HG03520 (cell line): ENCODE results near the gene WDR93.

Source experiments
- ATAC-seq: cut with Tn5 transposase; IDR thresholded peaks from one replicate; pipeline ENCODE4 v1.9.1; 2021; ENCODE audit warnings: mild to moderate bottlenecking, moderate library complexity; ENCODE audit not compliant: unreplicated experiment

WDR93 gene

DNA sequence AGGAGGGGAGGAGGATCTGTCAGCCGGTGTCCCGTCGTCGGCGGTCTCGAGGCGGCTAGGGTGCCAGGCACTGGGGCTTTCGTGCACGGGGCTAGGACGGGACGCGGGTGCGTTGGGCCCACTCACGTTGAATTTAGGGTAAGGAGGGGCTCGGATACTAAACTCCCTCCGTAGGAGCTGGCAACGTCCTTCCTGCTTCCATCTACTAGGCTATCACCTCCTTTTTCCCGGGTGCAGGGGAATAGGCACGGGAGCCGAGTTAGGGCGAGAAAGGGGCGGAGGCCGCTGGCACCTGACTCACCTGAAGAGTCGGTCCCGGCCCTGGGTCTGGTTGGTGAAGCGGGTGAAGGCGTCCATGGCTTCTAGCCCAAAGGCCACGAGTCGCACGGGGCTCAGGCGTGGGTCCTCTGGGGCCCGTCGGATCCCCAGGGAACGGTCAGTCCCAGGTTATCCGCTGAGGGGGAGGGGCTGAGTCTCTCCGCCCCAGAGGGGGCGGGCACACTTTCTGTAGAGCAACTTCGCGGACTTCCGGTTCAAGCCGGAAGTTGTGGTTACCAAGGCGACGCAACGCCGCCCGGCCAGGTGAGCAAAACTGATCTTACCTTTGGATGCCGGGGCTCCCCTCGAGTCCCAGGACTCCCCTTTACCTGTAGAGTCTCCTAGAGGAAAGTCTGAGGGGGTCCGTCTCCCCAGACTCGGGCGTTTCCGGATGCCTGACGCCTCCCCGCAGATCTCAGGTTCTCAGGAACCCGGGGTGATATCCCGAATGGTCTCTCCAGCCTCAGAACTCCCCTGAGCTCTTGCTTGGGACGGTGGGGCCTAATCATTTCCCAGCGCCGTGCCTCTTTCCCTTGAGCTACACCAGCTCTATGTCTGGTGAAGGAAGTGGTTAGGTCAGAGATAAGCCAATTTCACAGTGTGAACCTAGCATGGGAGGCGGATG lies at the start of gene WDR93, which contains the start of gene PEX11A:
WDR93 (plus strand) TSS at position 536 of the 943 bp plus-strand sequence. CDS start 10,936 bp downstream, outside the sequence.
PEX11A (minus strand) TSS at position 479 of the 943 bp plus-strand sequence; CDS start at position 357, 122 bp downstream.
- ATAC-seq = peak; percentile 82

DNA sequence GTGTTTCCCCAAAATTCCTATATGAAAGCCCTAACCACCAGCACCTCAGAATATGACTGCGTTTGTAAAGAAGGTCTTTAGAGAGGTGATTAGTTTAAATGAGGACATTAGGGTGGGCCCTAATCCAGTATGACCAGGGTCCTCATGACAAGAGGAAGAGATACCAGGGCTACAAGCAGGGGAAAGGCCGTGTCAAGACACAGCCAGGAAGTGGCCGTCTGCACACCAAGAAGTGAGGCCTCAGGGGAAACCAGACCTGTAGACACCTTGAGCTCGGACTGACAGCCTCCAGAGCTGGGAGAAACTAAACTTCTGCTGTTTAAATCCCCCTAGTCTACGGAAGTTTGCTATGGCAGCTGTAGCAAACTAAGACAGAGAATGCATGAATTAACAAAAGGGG lies 49.6 kb upstream of the WDR93 start:
- no peak for ATAC-seq

DNA sequence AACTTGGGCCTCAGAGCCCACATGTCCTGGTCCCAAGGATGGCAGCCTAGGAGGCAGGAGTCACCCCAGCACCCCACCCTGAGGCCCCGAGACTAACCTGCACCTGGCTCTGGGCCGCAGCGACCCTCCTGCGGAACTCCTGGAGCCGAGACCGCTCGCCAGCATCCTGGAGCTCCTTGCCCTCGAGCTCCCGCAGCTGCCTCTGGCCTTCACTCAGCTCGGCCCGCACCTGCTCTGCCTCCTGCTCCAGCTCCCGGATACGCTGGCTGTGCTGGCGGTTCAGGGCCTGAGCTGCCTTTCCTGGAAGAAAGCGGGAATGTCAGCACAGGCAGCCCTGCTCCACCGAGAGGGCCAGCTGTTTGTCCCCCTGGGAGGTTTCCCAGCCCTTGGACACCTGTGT lies 48.5 kb upstream of the WDR93 start:
- no peak for ATAC-seq

DNA sequence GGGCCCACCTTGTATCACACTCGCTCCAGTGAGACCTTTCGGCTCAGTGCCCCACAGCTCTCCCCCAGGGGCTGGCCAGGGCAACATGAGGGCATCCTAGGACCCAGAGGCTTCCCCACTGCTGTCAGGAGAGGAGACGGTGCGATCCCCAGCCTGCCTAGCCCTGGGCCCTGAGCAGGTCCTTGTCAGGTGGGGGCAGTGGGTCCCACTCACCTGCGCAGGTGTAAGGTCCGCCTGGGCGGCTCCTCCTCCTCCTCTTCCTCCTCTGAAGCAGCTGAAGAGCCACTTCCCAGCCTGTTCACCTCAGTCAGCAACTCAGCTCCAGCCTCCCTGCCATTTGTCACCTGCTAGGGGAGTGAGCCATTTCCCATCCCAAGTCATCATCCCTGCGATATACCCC lies 44.9 kb upstream of the WDR93 start:
- ATAC-seq = no peak

DNA sequence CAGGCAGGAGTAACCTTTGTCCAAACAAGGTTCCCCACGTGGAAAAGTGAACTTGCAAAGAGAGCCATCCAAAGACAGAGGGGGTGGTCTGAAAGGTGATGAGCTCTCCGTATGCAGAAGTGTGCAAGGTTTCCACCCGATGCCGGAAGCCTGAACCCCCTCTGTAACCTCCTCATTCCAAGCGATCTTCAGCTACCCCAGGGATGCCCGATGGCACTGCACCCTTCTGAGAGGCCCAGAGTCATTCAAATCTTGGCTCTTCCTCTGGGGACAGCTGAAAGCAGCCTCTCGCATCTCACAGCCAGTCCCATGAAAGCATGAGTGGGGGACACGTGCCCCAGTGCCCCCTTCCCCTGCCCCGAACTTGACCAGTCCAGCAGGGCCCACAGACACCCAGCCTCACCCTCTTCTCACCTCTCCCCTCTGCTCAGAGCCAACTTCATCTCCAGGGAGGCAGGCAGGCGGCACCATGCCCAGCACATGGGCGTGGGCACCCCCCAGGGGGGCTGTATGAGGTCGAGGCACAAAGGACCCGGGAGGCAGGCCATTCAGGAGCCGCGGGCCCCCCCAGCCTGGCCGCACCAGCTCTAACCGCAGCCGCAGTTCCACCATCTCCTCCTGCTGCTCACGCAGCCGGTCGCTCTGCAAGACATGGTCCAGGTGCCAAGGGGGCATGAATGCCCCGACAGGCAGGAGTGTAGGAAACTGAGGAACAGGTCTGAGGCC lies 44.0 kb upstream of the WDR93 start:
- ATAC-seq = no peak

DNA sequence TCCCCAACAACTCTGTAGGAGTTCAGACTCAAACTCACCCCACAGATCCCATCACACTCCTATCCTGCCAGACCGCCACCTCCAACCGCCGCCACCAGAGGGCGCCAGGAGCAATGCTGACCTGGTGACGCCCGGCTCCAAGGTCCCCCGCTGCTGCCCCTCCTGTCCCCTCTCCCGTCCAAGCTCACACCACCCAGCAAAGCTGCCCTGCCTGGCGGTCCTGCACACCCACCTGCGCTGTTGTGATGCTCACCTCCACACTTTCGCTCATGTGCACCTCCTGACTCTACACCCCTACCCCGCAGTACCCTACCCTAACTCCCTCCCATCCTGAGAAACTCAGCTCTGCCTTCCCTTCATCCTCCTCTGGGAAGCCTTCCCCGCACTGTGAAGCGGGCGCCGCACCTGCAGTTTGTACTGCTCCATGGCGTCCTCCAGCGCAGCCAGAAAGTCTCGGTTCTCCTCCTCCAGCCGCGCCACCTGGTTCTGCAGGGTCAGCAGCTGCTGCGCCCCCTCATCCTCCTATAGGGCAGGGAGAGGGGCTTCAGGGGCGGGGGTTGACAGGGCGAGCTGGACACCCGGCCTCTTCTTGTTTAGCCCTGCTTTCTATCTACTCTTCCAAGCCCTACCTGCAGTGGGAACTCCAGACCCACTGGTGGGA lies 43.3 kb upstream of the WDR93 start:
- no peak for ATAC-seq

DNA sequence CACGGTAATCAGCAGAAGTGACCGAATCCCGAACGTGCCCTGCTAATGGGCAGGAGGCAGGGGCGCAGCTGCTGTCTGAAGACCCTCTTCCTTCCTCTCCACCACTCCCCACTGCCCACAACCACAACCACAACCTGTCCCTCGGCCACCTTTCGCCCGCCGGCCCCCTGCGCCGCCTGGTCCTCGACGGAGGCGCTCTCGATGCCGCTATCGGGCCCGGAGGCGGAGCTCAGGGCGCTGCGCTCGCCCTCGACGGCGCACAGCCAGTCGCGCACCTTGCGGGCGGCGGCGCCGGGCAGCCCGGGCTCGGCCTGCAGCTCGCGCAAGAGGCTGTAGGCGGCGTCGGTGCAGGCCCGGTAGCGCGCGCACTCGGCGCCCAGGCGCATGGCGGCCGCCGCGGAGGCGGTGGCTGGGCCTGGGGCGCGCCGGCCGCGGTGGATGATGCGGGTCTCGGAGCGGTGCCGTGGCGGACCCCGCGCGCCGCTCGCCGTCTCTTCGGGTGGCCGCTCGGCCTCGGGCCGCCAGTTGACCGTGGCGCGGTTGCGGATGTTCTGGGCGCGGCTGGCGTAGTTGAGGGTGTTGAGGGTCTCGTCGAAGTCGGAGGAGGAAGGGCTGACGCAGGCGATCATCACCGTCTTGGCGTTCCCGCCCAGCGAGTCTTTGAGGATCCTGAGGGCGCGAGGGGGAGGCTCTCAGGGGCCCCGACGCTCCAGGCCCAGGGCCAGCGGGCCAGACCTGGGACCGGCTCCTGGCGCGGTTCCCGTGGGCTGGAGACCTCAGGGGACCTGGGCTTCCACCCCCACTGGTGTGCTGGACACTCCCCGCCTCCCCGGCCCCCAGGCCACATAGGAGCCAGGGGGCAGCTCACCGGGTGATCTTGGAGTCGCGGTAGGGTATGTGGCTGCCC lies 42.3 kb upstream of the WDR93 start:
- ATAC-seq = no peak

DNA sequence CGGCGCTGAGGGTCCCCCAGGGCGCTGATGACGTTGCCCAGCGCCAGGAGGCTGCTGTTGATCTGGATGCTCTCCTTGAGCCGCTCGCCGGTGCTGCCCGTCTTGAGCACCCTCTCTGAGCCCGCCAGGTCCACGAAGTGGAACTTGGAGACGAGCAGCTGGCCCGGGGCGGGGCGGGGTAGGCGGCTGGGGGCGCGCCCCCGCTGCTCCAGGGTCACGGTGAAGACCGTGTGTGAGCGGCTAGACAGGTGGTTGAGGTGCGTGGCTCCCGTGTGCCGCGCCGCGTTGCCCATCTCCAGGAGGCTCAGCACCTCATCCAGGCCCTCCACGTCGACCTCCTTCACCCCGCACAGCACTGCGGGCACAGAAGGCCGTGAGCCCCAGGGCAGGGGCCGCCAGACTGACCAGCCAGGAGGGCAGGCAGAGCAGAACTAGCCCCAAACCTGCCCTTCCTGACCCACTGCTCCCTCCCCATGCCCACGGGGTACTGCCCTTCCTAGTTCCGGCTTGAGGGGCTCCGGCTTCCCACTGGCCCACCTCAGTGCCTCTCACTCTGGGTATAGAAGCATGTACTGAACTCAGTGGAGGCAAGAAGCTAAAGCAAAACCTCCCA lies 41.5 kb upstream of the WDR93 start:
- no peak for ATAC-seq

DNA sequence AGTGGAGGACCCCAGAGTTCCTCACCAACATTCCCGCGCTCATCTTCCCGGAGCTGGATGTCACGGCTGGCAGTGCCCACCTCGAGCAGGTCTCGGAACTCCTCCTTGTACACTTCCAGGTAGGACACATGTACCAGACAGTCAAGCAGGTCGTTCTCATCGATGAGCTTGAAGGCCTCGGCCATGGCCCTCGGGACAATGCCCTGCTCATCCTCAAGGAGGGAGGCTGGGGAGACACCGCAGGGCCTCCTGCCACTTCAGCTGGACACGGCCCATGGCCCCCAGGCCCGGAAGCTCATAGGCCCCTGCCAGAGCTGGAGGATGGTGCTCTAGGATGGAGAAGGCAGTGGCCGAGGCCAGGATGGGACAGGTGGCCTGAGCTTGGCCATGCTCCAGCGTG lies 40.9 kb upstream of the WDR93 start:
- no peak for ATAC-seq

DNA sequence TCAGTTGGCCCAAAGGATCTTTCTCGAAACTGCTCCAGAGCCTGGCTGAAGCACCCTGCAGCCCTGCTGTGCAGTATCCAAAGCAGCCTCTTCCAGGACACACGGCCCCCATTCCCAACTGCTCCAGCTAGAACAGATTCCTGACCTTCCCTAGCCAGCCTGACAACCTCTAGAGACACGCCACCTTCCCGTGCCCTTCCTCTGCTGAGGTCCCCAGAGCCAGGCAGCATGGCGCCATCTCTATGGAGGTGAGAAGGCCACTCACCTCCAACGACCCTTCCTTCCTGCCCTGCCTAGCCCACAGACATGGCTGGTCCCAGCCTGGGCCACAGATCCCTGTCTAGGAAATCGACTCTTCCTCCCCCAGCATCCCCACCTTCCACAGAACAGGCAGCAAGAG lies 38.5 kb upstream of the WDR93 start:
- no peak for ATAC-seq

DNA sequence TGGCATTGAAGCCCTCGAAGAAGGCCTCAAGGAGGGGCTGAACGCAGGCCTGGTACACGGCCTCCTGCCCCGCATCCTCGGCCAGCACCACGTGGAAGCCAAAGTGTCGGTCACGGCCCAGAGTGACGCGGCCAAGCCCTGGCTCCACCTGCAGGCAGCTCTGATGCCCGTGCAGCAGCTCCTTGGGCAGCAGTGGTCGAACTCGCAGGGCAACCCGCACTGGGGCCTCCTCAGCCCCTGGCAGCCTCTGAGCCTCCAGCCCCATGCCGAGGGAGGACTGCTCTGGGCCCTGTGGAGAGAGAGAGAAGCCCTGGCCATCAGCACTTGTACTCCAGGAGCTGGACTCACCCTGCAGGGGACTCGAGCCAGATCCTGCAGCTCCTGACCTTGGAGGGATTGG lies 37.9 kb upstream of the WDR93 start:
- ATAC-seq = no peak

DNA sequence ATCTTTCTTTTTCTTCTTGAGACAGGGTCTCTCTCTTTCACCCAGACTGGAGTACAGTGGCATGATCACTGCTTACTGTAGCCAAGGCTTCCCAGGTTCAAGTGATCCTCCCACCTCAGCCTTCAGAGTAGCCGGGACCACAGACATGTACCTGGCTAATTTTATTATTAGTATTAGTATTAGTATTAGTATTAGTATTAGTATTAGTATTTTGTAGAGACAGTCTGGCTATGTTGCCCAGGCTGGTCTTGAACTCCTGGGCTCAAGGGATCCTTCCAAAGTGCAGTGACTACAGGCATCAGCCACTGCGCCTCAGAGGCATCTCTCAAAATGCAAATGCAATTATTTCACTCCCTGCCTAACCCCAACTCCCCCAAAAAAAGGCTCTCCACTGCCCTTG lies 37.0 kb upstream of the WDR93 start:
- ATAC-seq = no peak

DNA sequence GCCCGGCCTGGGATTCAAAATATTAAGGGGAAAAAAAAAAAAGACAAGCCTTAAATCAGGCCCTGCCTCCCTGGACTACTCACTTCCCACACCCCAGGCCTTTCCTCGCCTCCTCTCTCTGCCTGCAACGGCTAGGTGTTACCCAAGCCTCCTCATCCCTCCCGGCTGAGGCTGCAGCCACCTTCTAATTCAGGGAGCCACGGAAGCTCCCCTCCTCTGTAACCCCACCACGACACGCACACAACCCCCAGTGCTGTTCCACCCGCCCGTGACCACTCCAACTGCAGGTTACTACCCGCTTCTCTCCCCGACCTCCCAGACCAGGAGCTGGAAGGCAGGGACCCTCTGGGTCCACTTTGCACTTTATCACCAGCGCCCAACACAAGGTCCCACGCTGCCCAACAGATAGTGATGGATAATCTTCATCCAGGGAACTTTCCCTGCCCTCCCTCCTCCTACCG lies 36.3 kb upstream of the WDR93 start:
- no peak for ATAC-seq

DNA sequence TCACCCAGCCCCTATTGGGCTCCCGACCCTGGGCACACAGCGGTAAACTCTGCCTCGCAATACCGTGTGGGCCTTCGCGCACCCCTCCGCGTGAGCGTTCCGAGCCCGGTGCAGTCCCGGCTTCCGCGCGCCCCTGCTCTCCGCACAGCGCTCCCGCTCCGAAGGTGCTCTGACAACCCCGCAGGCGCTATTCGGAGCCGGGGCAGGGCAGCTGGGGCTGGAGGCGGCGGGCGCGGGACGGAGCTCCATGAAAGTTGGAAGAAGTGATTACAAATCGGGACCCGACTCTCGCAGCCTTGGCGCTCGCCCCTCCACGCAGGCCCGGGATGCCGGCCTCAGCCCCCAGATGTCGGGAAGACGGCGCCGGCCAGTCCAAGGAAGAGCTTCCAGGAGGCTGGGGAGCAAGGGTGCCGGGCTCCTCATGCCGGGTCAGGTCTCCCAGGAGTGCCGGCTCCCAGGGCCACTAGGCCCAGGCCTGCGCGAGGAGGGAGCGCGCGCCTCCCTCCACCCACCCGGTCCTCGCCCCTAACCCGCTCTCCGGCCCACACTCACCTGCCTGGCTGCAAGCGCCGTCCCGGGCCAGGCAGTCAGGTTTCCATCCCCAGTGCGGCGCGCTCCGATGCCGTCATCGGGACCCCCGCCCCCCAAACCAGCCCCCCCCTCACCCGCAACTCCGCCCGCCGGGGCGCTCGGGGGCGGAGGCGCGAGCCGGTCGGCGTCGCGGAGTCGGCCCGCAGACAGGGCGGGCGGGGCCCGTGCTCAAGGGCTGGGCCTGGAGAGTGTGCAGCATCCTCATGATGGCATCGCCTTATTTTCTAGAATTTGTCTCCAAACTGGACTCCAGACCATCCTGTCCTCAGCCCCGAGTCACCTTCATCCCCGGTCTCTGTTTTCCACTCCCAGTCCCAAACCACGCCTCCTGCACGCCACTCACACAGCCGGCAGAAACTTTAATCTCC lies 35.5 kb upstream of the WDR93 start, which contains the start of gene KIF7:
KIF7 (minus strand) TSS at position 621 of the 959 bp plus-strand sequence. CDS start 2,537 bp downstream, outside the sequence.
- ATAC-seq = no peak

DNA sequence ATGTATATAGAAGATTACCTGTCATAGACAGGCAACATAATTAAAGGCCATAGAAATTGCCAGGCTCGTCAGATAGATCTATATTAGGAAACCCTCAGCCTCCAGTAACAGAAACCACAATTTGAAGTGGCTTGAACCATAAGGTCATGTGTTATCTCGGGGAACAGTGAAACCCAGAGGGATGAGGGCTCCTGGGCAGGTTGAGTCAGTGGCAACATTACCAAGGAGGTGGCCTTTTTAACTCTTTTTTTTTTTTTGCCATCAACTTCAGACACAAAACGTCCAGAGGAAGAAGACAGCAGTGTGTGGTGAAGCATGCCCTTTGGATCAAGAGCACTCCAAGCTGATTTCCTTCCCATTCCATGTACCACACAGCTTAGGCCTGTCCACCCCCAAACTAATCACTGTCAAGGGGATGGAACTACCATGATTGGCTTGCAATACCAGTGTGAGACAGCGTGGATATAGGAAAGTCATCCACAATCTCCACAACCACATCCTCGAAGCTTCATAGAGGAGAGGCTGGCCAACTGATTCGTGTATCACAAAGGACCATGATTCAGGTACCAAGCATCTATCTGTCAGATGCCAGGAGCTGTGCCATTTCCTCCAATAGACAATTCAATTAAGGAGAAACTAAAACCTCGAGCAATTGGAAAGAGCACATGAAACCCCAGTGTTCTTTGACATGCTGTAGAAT lies 34.3 kb upstream of the WDR93 start:
- no peak for ATAC-seq

DNA sequence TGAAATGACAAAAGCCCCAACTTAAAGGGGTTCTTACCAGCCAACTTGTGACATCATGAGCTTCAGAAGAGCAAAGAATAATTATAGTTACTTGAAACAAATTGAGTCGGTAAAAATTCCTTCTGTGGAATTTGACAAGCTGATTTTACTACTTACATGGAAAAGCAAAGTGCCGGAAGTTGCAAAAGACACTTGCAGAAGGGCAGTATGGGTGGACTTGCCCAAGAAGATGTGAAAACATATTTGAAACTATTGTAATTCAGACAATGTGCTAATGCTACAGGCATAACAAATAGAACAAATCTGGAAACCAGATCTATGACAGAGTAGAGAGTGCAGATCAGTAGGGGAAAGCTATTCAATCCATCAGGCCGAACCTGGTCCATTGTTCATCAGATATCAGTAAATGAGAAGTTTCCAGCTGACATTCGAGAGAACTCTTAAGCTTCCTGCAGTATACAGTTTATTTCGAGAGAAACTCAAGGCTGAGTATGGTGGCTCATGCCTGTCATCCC lies 32.9 kb upstream of the WDR93 start:
- ATAC-seq = no peak

DNA sequence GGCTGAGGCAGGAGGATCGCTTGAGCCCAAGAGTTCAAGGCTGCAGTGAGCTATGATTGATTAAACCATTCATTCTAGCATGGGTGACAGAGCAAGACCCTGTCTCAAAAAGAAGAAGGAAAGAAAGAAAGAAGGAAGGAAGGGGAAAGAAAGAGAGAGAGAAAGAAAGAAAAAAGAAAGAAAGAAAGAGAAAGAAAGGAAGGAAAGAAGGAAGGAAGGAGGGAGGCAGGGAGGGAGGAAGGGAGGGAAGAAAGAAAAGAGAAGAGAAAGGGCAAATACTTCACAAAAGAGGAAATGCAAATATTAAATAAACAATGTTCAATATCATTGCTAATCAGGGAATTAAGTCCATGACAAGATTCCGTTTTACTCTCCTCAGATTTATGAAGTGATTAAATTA lies 31.3 kb upstream of the WDR93 start:
- ATAC-seq = no peak

DNA sequence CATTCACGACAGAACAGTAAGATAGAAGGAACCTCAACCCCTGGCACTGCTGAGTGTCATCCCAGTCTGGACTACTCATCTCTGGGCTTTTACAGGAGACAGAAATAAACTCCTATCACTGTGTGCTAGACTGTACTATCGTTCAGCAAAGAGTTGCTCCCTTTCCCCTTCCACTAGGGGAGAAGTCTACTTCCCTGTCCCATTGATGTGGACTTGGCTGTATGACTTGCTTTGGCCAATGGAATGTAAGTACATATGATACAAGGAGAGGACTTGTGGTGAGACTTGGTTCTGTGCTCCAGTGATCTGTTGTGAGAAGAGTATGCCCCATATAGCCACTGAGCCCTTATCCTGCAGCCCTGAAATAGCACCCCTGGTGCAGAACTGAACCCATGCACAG lies 30.1 kb upstream of the WDR93 start:
- no peak for ATAC-seq
